Natural killer cell (primary cell): ENCODE measurements around the gene PINLYP. TPM values are rescaled to one million over a fixed set of nuclear protein-coding genes. Genes with fewer than 3 reads are reported as not detected.

Source experiments
- ATAC-seq, 3 donors: fragments of 150-1000 bp in 2 of 3; fragments of 200-7000 bp in 1 of 3; cut with Tn5 transposase; 1 replicate in 1 of 3; 2 replicates in 2 of 3; pipeline ENCODE4 v1.10.0; 2021; ENCODE audit warnings: mild to moderate bottlenecking in 2 of 3, moderate library complexity in 2 of 3
- DNase-seq, 2 donors: peaks; one replicate each; pipeline versions ENCODE4 v3.0.0 to v3.0.0-alpha.2; 2013 to 2021; ENCODE audit warnings: mixed read lengths in 1 of 2
- H3K27ac ChIP-seq: one replicate; pipeline ENCODE4 v1.5.1; 2013; ENCODE audit warnings: mild to moderate bottlenecking, low read length
- H3K27me3 ChIP-seq: one replicate; pipeline ENCODE4 v1.6.1; 2013; ENCODE audit warnings: low read length; ENCODE audit not compliant: control insufficient read depth, insufficient read depth
- H3K36me3 ChIP-seq: one replicate; pipeline ENCODE4 v1.6.1; 2013; ENCODE audit warnings: low read length; ENCODE audit not compliant: control insufficient read depth, insufficient read depth
- H3K4me1 ChIP-seq: one replicate; pipeline ENCODE4 v1.6.1; 2013; ENCODE audit warnings: low read length; ENCODE audit not compliant: control insufficient read depth, insufficient read depth
- H3K4me3 ChIP-seq: one replicate; pipeline ENCODE4 v1.5.1; 2013; ENCODE audit warnings: low read length
- H3K9me3 ChIP-seq: one replicate; pipeline ENCODE4 v1.6.1; 2013; ENCODE audit warnings: low read length; ENCODE audit not compliant: control insufficient read depth, insufficient read depth
- H3K27ac Mint-ChIP-seq, 2 donors: one replicate each; pipeline ENCODE4 v1.8.0; 2022; ENCODE audit warnings: mild to moderate bottlenecking in 2 of 2, mixed read lengths in 2 of 2, moderate library complexity in 1 of 2
- H3K27me3 Mint-ChIP-seq, 2 donors: one replicate each; pipeline ENCODE4 v1.8.0; 2022; ENCODE audit warnings: low read depth in 2 of 2, mixed read lengths in 2 of 2
- H3K36me3 Mint-ChIP-seq: one replicate; pipeline ENCODE4 v1.8.0; 2022; ENCODE audit warnings: mixed read lengths
- H3K4me1 Mint-ChIP-seq, 2 donors: one replicate each; pipeline ENCODE4 v1.8.0; 2022; ENCODE audit warnings: mixed read lengths in 2 of 2
- H3K4me3 Mint-ChIP-seq: one replicate; pipeline ENCODE4 v1.8.0; 2022; ENCODE audit warnings: mild to moderate bottlenecking, moderate library complexity, mixed read lengths
- H3K9me3 Mint-ChIP-seq, 2 donors: one replicate each; pipeline ENCODE4 v1.8.0; 2022; ENCODE audit warnings: mixed read lengths in 2 of 2
- WGBS: methylation state at CpG from one replicate; pipeline ENCODE4 v1.1.7; 2013; ENCODE audit warnings: missing lambda C conversion rate; ENCODE audit not compliant: insufficient coverage; 5-methylcytosine and 5-hydroxymethylcytosine counted together
- intact Hi-C: fragments of 100-400 bp; cut with micrococcal nuclease; formaldehyde crosslinking; loops from one replicate; pipeline ENCODE4 v1.14.2; 2022
- total RNA-seq, 4 donors: library from RNA; stranded (reverse); fragments of 120-200 nt in 1 of 4; gene quantifications; one replicate each; pipeline versions ENCODE4 v1.2.3 to v1.2.4, GENCODE V29; 2013 to 2022
- TF ChIP-seq, protein P1 (sequence below): fragments of 200-600 bp; IDR thresholded peaks from one replicate; pipeline ENCODE4 v1.8.0; 2022; ENCODE audit warnings: antibody characterized with exemption

Gene PINLYP
- total RNA-seq, 3 donors from 2014 or later (not counting 1 experiment from before 2014, with no cell fraction given), result 1.7 to 3.0 (median 2.4) TPM

DNA sequence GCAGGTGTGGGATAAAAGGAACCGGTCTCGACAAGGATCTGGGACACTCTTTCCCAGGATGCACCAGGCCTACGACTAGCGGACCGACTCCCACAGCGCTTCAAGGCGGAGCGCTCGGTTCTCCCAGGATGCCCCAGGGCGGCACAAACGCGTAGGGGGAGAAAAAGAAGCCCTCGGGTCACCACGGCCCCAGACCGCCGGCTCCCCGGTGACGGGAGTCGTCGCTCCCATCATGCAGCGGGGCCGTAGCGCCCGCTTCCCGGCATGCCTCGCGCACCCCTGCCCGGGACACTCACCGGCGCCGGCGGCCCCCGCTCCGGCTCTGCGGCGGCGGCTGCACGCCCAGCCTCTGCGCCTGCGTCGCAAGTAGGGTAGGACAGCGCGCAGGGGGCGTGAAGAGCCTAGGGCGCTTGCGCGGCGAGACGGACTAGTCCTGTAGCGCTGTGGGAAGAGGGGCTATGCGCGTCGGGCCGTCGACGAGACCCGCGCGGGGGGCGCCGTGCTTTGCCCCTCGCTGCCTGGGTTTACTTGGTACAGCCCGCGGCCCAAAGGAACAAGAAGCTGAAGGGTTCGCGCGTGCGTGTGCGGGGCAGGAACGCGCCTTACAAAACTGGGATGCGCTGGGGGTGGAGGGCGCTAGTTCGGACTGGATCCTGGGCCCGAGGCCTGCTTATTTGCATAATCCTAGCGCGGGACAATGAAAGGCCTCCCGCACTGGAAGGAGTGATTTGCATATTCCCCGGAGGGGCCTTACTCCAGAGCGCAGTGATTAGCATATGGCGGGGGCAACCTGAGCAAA lies 43.9 kb downstream of the PINLYP start, which contains the start of gene ZNF428:
Gene ZNF428 (minus strand): TSS at position 368 of the 799 bp plus-strand sequence. CDS start 5,325 bp downstream, outside the sequence.
- Mint-ChIP-seq H3K27ac (peak within 1 kb of the TSS; percentile 93 to 96), H3K36me3 (no peaks in the 10 kb centered on the region), H3K9me3 (no peaks in the 10 kb centered on the region), H3K4me1 (peaks cover 27 to 52% of the 10 kb centered on the region in 2 donors), H3K4me3 (peak within 1 kb of the TSS; percentile 99), H3K27me3 (no peaks in the 10 kb centered on the region)
- WGBS, result under 1% methylated on average over 81 of the region's 81 CpGs
- peak; percentile 92 to 95 (median 92) for ATAC-seq
- peak; percentile 81 to 94 for DNase-seq
- peak within 1 kb of the TSS; percentile 100 for H3K4me3 ChIP-seq
- H3K9me3 ChIP-seq, result no peaks in the 10 kb centered on the region
- H3K36me3 ChIP-seq, result no peaks in the 10 kb centered on the region
- H3K4me1 ChIP-seq, result peaks cover 18% of the 10 kb centered on the region
- peak within 1 kb of the TSS; percentile 96 for H3K27ac ChIP-seq
- TF ChIP-seq, protein P1, sequence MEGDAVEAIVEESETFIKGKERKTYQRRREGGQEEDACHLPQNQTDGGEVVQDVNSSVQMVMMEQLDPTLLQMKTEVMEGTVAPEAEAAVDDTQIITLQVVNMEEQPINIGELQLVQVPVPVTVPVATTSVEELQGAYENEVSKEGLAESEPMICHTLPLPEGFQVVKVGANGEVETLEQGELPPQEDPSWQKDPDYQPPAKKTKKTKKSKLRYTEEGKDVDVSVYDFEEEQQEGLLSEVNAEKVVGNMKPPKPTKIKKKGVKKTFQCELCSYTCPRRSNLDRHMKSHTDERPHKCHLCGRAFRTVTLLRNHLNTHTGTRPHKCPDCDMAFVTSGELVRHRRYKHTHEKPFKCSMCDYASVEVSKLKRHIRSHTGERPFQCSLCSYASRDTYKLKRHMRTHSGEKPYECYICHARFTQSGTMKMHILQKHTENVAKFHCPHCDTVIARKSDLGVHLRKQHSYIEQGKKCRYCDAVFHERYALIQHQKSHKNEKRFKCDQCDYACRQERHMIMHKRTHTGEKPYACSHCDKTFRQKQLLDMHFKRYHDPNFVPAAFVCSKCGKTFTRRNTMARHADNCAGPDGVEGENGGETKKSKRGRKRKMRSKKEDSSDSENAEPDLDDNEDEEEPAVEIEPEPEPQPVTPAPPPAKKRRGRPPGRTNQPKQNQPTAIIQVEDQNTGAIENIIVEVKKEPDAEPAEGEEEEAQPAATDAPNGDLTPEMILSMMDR, result no peak
- no peaks in the 10 kb centered on the region for H3K27me3 ChIP-seq
- intact Hi-C loops, result loop anchor here (1.0 kb wide), 1 partner anchor 23 kb away; the partner anchor contains the start of genes IRGQ and ZNF576

DNA sequence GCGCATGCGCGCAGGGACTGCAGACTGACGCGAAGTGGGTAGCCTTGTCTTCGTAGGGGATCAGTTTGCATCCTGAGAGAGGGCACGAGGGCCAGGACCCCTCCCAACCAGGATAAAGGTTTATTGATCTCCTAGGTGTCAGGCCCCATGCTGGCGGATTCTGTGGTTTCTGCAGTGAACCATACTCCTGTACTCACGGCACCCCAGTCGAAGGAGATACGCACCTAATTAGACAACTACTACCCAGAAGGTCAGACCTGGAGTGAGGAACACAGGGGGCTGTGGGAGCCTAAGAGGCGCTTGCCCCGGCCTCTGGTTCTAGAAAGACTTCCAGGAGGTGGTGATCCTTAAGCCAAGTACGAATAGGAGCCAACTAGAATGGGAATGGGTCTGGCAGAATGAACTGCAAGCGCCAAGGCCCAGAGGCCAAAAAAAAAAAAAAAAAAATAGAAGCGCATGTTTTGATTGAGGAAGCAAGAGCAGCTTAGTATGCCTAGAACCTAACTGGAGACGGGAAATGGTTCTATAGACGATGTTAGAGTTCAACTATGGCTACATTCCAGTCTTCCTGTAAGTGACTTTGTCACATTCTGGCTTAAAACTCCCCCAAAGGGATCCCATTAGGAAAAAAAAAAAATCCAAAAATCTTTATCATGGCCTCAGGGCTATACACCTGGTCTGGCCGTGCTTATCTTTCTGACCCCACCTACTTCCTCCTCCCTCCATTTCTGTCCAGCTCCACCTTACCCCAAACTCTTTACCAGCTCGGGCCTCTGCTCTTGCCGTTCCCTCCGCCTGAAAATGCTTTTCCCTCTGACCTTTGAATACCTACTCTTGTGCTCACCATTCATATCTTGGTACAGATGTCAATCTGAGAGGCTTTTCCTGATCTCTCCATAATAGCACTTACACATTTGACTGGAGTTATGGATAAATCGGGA lies 44.7 kb downstream of the PINLYP start:
- TF ChIP-seq, protein P1, result no peak
- peak; percentile 67 to 92 for DNase-seq

GRCh38 chr19:43622070-43622469 lies 46.5 kb downstream of the PINLYP start:
- peaks cover 29% of the 10 kb centered on the region for H3K4me1 ChIP-seq
- no peaks in the 10 kb centered on the region for H3K9me3 Mint-ChIP-seq
- peaks cover 22 to 50% of the 10 kb centered on the region in 2 donors for H3K4me1 Mint-ChIP-seq
- no peak overlapping the region for H3K27ac ChIP-seq
- no peaks in the 10 kb centered on the region for H3K36me3 ChIP-seq
- TF ChIP-seq, protein P1, result no peak
- intact Hi-C loops, result no loop called here
- no peak overlapping the region for H3K4me3 ChIP-seq
- peaks cover 4% of the 10 kb centered on the region for H3K27me3 ChIP-seq
- 92% methylated on average over 3 of the region's 4 CpGs for WGBS
- H3K27ac Mint-ChIP-seq, result peak overlapping the region in 1 of 2 donors; percentile 46
- no peak overlapping the region for H3K4me3 Mint-ChIP-seq
- H3K27me3 Mint-ChIP-seq, result peaks cover 0 to 9% of the 10 kb centered on the region in 2 donors
- H3K36me3 Mint-ChIP-seq, result no peaks in the 10 kb centered on the region
- DNase-seq (no peak), ATAC-seq (no peak)
- no peaks in the 10 kb centered on the region for H3K9me3 ChIP-seq

More for the DNA sequence above, 44.7 kb downstream of the PINLYP start:
- Histone ChIP-seq H3K9me3 (no peaks in the 10 kb centered on the region), H3K27ac (peak overlapping the region; percentile 96), H3K36me3 (no peaks in the 10 kb centered on the region), H3K27me3 (no peaks in the 10 kb centered on the region), H3K4me3 (peak overlapping the region; percentile 100), H3K4me1 (peaks cover 26% of the 10 kb centered on the region)
- ATAC-seq, result no peak
- Mint-ChIP-seq H3K27me3 (no peaks in the 10 kb centered on the region), H3K4me3 (peak overlapping the region; percentile 99), H3K9me3 (no peaks in the 10 kb centered on the region), H3K27ac (peak overlapping the region; percentile 93 to 96), H3K4me1 (peaks cover 27 to 53% of the 10 kb centered on the region in 2 donors), H3K36me3 (no peaks in the 10 kb centered on the region)
- WGBS, result 52% methylated on average over 23 of the region's 23 CpGs
- intact Hi-C loops, result no loop called here
